MM.1S (cell line): ENCODE data around the gene ZNF622.

Source experiments
- CTCF ChIP-seq: fragments of 300-600 bp; sonication (generic); IDR thresholded peaks from 2 replicates; pipeline ENCODE4 v1.5.1; 2016; ENCODE audit warnings: antibody characterized with exemption, low read length, mixed read lengths
- EZH2 ChIP-seq: fragments of 300-600 bp; sonication (generic); optimal IDR thresholded peaks from 2 replicates; pipeline ENCODE3; 2017; ENCODE audit warnings: low read depth, mild to moderate bottlenecking, antibody characterized with exemption, low read length, mixed read lengths

GRCh38 chr5:16413166-16413860, 52.3 kb downstream of the ZNF622 start:
- no peak for TF ChIP-seq CTCF
- no peak for TF ChIP-seq EZH2
